GM18498 (cell line): ENCODE measurements around the gene TCF20.

Source experiments
- ATAC-seq: cut with Tn5 transposase; IDR thresholded peaks from one replicate; pipeline ENCODE4 v1.9.1; 2021; ENCODE audit warnings: mild to moderate bottlenecking, moderate library complexity; ENCODE audit not compliant: unreplicated experiment

TCF20 gene

DNA sequence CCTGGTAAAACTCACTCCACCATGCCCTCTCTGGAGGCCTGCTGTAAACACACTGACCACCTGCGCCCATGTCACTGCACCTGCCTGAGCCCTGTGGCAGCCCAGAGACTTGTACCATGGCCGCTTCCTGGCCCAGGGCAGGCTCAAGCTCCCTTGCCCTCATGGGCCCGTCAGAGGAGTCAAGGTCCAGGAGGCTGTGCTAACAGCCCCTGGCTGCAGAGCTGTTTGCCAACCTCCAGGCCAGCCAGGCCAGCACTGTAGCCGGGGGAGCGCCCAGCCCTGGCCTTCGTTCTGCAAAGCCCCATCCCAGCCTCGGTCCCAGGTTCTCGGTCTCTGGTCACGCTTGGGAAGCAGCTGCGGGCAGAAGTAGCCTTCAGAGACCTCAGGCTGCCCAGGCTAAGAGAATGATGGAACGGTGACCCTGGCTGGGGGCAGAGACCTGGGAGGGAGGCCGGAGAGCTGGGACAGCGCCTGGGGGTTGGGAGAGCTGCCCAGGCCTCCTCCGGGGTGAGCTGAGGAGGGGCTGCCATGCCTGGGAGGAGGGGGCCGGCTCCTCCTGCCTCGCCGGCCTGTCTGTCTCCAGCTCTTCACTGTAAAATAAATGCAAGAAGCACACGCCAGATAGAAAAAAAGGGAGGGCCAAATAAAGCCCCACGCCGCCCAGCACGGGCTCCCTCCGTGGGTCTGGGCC, 11.9 kb upstream of the TCF20 start:
- ATAC-seq, result no peak

DNA sequence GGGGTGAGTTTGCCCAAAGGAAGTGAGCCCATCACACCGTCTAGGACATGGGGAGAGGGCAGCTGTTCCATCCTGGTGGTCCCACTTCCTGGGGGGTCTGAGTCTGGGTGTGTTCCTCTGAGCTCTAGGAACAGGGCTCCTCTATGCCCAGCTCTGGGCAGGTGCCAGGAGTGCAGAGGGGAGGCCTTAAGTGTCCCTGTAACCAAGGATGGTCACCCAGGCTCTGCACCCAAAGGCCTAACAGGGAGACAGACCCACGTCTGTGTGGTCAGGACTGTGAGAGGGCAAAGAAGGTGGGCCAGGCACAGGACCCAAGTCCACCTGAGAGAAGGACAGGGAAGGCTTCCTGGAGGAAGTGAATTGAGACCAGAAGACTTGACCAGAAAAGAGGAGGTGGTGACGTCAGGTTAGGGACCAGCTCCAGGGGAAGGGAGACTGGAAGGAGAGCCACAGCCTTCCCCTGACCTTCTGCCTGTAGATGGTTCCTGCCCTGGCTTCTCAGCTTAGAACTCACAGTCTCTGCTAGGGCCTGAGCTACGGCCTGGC, 11.3 kb upstream of the TCF20 start:
- ATAC-seq, result no peak

DNA sequence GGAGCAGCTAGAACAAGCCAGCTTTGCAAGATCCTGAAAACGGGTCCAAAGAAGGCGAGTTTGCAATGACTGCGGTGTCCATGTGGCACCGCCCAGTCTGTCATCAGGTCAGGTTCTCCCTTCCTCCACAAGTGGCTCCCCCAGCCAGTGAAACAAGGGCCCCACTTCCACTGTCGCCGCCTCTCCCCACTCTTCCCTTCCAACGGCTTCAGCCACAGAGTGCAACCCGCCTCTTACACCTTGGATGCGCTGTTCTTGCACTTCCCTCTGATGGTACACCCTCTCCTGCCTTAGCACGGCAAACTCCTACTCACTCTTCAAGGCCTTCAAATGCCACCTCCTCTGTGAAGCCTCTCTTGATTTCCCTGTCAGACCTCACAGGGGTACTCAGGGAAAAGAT, 10.8 kb upstream of the TCF20 start:
- no peak for ATAC-seq

DNA sequence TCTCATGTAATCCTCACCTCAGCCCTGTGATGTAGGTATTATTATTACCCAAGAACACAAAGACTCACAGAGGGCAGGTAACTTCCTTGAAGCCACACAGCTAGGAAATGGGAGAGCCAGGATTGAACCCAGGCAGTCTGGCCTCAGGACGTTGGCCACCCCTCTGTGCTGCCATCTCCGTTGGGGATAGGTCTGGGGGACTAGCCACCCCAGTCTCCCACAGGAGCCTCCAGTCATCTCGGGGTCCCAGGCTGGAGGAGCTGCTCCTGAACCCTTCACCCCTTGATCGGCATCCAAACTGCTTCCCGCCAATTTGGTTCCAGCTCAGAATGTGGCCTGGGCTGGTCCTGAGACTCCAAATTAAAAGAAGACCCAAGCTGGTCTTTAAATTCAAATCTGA, 10.4 kb upstream of the TCF20 start:
- ATAC-seq, result no peak

DNA sequence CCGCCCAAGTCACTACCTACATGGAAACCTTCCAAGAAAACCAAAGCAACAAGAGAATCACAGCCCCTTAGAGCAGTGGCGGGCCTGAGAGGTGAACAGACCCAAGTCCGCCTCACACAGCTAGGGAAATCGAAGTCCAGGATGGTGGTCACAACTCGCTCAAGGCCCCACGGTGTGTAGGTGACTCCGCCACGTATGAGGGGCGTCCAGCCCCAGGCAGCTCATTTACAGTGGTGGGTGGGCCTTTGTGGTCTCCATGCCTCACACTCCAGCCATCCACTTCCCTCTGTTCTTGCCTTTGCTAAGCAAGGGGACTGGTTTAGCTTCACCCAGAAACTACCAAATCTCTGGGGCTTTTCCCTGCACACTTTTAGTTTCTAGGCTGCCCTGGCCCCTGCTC, 9.7 kb upstream of the TCF20 start:
- no peak for ATAC-seq

DNA sequence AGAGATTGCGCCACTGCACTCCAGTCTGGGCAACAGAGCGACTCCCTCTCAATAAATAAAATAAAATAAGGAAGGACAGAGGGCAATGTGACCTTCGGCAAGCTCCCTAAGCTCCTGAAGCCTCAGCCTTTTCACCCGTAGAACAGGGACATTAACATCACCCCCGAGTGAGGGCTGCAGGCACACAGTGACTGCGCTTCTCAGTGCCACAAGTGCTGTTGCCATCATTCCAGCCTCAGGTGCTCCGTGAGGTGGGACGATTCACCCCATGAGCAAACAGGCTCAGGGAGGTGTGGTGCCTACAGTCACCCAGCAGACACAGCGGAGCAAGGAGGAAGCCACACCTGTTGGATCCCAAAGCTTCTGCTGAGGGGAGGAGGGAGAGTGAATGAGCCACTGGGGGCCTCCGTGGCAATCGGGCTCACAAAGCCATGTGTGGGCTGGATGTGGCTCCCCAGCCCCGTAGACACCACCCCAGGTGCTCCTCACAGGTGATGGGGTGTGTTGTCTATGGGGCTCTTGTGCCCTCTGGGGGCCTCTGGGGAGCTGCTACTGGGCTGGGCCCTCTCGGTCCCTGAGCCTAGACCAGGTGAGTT, 9.1 kb upstream of the TCF20 start:
- ATAC-seq, result no peak

DNA sequence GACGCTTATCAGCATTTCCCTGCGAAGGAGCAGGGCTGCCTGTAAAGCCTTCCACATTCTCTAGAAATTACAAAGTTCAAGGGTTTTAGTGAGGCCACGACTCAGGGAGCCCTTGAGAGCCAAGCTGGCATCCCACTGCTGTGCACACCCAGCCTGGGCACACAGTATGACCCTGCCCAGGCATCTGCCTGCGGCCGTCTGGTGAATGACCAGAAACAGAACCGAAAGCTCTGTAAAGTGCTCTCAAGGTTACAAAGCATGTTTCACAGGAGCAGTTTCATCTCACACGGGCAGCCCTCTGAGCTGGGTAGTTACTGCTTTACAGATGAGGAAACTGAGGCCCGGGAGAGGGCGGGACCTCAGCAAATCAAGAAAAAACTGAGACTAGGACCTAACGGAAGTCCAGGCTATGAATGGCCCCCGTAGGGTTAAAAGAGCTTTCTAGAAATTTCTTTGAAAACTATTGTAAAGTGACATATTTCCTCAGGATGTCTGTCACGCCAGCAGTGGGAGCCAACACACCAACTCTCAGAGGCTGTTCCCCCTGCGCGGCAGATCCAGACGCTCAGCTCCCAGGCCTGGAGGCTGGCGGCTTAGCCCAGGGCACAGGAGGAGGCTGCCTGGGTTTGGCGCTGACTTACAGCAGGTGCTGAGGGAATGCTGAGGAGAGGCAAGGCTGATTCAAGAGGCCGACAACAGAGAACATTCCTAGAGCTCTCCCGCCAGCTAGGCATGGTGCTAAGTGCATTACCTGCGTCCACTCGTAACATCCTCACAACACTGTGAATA, 7.7 kb upstream of the TCF20 start:
- peak; percentile 60 for ATAC-seq

DNA sequence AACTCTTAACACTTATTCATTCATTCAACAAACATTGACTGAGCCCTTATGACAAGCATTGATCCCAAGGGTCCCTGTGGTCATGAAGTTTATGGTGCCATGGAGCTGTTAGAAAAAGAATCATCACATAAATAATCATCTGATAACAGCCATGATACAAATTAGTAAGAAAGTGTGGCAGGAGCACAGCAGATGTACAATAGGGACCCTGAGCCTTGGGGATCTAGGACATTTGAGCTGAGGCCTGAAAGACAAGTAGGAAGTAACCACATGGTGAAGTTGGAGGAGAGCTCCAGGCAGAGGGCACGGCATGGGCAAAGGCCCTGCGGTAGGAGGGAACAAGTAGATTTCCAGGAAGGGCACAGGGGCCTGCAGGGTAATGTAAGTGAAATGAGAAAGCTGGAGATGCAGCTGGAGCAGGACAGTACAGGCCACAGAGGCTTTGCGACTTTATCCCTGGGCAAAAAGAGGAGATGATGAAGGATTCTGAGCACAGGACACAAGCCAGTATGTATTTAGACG, 6.8 kb upstream of the TCF20 start:
- ATAC-seq, result no peak

DNA sequence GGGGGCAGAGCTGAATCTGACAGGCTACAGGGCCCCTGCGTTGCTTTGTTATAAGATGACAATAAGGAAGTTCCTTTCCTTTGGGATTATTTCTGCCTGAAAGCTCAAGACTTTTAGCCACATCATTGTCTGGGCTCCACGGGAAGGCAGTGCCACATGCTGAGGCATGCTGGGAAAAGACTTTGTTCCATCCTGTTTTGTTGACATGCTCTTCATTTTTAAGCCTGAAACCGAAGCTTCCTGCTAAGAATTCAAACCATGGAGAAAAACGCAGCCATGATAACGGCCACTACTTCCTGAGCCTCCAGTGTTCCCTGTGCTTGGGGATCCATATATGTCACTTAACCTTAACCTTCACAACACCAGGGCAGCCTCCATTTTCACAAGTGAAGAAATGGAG, 5.5 kb upstream of the TCF20 start:
- ATAC-seq, result no peak

DNA sequence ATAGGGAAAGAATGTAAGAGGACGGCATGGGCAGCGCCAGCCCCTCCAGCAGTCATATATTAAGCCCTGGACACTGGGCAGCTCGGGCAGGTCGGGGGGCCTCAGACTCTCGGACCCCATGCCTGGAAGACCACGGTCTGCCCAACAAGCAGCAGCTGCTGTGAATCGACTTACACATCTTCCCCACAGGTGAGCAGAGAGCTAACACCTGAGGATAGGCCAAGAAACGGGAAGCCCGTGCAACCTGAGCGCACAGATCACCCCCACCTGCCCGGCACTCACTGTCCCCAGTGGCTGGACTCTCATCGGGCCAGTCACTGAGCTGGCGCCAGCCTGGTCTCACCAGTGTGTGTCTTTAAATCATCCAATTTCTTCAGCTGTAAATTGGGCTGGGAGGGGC, 4.7 kb upstream of the TCF20 start:
- no peak for ATAC-seq

DNA sequence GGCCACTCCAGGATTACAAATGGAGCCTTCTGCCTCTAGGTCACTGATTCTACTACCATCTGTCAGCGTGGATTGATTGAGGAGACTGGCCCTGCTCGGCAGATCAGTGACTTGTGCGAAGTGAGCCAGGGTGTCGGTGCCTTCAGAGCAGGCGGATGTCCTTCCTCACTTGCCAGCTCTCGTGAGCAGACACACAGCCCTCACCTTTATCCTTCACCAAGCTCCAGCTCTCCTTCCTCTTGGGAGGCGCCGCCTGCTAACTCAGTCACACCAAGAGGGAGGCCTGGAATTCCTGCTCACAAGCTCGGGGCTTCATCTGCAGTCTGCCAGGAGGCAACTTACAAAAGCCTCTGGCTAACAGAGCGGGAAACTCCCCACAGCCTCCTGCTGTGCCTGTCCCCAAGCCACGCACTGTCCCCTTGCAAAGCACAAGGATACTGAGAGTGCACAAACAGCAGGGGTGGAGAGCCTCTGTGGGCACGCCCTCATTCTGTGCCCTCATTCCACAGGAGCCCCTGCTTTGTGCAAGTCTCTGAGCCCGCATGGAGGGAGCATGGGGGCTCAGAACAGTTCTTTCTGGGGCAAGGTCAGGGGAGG, 3.5 kb upstream of the TCF20 start:
- ATAC-seq, result no peak

DNA sequence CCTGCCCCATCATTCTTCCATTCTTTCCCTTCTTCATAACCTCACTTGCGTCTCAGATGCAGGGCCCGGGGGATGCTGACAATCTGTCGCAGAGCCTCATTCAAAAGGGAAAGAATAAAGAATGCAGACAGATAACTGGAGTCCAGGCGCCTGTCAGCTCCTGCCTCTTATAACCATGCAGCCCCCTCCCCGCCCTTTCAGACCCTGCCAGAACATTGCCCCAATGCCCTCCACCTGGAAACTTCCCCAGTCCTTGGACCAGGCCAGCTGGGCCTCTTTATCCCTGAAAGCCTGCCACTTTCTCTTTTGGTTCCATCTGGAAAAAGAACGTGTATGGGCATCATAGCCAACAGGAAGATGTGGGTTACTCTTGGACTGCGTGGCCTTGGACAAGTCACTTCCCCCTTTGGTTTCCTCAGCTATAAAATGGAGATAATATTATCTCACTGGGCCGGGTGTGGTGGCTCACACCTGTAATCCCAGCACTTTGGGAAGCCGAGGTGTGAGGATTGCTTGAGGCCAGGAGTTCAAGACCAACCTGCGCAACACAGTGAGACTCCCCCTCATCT, 2.1 kb upstream of the TCF20 start:
- no peak for ATAC-seq

DNA sequence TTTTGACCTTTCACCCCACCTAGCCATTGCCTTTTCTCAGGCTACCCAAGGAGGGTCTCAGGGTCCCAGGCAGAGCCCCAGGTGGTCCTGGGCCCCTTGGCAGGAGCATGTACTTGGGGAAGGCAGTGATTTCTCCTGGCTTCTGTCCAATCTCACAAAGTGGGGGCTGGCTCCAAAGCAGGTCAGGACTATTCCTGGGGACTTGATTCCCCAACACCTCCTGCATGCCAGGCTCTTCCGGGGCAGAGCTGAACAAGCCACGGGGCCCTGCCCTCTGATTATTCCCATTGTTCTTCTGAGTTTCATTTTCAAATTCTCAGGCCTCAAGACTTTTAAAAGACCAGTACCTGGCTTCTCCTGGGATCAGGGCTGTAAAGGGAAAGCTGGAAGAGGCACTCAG, 1.5 kb upstream of the TCF20 start:
- no peak for ATAC-seq

DNA sequence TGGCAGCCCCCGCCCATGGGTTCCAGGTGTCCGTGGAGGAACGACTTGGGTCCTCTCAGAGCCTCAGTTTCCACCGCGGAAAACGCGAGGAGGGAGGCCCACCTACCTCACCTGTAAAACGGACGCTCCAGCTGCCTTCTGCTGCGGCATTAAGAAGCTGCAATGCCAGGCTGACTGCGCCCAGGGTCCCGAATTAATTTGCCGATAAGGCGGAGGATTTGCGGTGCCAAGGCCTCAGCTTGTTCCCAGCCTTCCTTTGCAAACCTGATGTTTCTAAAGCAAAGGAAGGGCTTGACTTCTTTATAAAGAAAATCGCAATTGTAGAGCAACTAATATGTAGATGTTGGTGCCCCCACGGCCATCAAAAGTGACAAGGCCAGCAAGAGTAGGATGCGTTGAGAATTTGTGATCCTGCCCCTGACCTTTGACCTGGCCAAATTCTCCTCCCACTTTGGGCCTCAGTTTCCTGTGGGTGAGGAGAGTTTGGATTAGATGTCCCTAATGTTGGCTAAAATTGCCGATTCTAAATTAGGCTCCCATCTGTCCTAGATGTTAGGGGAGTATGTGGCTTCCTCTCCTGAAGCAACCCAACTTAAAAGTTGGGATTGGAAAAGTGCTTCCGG, 849 bp upstream of the TCF20 start:
- no peak for ATAC-seq

DNA sequence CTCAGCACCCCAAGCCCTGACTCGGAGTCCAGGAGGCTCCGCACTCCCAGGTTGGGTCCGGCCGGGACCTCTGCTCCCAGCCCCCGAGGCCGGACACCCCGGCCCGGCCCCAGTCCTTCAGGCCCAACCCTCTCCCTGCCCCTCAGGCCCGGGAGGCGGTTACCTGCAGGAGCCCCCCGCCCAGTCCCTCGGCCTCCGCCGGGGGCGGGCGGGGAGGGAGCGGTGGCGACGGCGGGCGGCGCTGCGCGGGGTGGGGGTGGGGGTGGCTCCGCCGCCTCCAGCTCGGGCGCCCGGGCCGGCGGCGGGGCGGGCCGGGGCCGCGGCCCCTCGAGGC, 310 bp downstream of the TCF20 start:
- ATAC-seq, result peak; percentile 51

DNA sequence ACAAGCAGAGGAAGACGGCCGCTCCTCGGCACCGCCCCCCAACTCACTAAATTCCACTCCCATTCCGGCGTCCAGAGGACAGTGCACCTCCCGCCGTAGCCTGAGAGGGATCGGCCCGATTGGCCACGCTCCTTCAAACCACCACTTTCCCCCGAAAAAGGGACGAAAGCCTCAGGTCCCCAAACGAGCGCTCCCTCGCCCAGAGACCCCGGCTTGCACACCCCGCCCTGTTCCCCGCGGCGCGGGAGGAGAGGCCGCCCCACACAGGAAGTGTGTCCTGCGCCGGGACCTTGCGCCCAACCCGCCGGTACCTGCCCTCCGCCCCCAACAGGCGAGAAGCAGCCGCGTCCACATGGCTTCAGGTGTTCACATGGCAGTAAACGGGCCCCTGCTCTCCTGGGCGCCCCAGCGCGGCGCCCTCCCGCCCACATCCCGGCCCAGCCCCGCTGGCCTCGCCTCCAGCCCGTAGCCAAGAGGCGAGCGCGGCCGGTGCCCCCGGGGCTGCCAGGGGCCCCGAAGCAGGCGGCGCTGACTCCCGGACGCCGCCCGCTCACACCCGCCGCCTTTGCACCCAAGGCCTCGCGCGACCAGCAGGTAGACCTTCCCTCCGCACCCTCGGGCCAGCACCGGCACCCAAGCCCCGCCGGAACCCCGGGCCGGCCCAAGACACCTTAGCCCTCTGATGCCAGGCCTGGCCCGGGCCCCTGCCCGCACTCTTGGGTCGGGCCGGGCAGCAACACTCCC, 849 bp downstream of the TCF20 start:
- ATAC-seq, result peak; percentile 49

DNA sequence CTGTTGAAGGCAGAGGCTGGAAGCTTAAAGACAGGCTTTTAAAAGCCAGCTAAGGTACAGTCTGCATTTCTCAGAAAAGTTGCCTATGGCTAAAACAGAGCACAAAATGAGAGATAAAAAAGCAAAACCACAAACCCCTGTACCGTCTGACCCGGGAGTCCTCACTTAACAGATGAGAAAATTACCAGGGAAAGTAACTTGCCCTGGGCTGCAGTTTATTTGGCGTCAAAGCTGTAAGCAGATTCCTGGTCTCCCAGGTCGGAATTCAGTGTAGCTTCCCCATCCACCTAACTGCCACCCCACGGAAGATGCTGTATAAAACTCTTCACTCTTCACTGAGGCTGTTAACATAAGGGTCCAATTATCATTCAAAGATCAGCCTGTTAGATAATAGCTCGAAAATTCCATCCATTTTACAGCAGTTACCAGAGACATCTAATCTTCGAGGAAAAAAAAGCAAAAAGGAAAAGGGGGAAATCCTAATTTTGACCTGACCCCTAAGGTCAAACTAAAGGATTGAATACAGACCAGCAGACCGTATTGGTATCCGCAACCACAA, 1.5 kb downstream of the TCF20 start:
- no peak for ATAC-seq

DNA sequence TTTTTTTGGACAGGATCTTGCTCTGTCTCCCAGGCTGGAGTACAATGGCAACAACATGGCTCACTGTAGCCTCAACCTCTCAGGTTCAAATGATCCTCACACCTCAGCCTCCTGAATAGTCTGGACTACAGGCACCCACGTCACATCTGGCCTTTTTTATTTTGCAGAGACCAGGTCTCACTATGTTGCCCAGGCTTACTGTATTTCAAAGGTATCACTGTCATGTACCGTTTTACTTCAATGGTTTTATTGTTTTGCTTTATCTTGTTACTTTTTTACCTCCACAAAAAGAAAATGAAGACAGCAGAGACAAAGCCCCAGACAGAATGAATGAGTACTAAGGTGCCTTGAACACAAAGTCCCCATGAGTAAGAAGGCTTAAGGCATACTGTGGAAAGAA, 5.1 kb downstream of the TCF20 start:
- no peak for ATAC-seq

DNA sequence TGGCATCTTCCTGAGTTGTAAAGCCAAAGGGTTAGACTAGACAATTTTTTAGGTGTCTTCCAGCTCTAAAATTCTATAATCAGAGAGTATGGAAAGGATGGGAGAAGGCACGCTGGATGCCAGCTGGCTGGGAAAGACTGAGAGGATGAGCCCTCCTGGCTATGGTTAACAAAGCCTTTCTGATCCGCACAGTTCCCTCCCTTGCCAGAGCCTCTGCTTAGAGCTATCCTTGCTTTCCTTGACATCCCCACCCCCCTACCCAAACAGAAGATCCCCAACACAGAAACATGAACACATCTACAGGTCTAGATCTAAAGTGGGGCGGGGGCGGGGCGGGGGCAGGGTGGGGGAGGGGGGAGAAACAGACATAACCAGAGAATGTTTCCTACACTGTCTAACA, 6.5 kb downstream of the TCF20 start:
- ATAC-seq, result no peak

DNA sequence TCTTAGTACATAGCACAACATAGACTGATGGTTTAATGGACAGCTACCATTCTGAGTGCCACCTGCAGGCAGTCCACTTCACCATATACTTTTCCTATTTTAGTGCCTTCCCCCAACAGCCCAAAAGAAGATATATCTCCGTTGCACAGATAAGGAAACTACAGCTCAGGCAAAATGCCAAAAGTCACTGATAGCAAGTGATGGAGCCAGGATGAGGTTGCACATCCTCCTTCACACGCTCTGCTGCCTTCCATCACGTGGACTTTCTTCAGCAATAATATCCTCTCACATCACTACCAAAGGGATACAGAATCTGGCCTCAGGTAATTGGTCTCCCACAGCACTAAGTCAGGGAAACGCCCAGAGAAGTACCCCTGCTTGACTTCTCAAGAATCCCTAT, 7.5 kb downstream of the TCF20 start:
- no peak for ATAC-seq
